GM10266 (cell line): ENCODE measurements around the gene MECP2.
"Not testable (repeated sequence)": the region's sequence is repeated elsewhere in the genome, so short reads cannot be mapped to it uniquely, and the experiment has no call there.

Experiments used
- DNase-seq: peaks from one replicate; pipeline ENCODE4 v3.0.0; 2012; ENCODE audit errors: extremely low spot score
- CTCF ChIP-seq: IDR thresholded peaks from 2 replicates; pipeline ENCODE4 v1.5.1; 2012; ENCODE audit warnings: mild to moderate bottlenecking, low read depth; ENCODE audit not compliant: control insufficient read depth, insufficient read depth; ENCODE audit errors: missing control alignments

Gene MECP2

GRCh38 chrX:154000051-154000450, 97.5 kb downstream of the MECP2 start:
- DNase-seq, result no peak
- TF ChIP-seq CTCF, result no peak

GRCh38 chrX:153999359-154000037, 98.0 kb downstream of the MECP2 start:
- no peak for DNase-seq
- no peak for TF ChIP-seq CTCF

- DNase-seq, result no peak
- no peak for TF ChIP-seq CTCF
Observed at GRCh38 chrX:153995504-153995903, 102.0 kb downstream of the MECP2 start.

GRCh38 chrX:153994398-153994797, 103.1 kb downstream of the MECP2 start:
- not testable (repeated sequence) for DNase-seq

GRCh38 chrX:153993978-153994377, 103.5 kb downstream of the MECP2 start:
- no peak for DNase-seq
- no peak for TF ChIP-seq CTCF

GRCh38 chrX:153993079-153993478, 104.4 kb downstream of the MECP2 start:
- no peak for TF ChIP-seq CTCF
- no peak for DNase-seq

- TF ChIP-seq CTCF, result no peak
- DNase-seq, result no peak
Observed at GRCh38 chrX:153992180-153992579, 105.3 kb downstream of the MECP2 start.
